IPS DF 4.7 (cell line): ENCODE data around the gene SMIM44.
"Not testable (repeated sequence)": the region's sequence is repeated elsewhere in the genome, so short reads cannot be mapped to it uniquely, and the experiment has no call there.

Experiments
- DNase-seq: peaks from one replicate; pipeline ENCODE4 v3.0.0-alpha.2; 2013; ENCODE audit warnings: low spot score; ENCODE audit errors: extremely low read depth

The SMIM44 gene

DNA sequence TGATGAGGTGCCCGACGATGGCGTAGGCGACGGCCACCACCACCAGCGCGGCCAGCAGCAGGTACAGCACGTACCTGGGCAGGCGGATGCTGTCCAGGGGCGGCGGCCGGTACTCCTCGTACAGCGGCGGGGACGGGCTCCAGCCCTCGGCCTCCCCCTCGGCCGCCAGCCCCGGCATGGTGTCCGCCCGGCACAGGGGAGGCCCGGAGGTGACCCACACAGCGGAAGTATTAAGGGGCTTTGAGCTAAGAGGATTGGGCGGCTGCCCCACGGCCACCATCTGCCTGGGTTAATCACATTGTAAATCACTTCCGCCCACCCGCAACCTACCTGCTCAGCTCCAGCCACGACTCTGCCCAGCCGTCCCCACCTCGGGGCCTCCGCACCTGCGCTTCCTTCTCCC is at the start of gene SMIM44:
SMIM44 (minus strand) TSS at position 216 of the 403 bp plus-strand sequence; CDS start at position 178, 38 bp downstream.
- no peak for DNase-seq

DNA sequence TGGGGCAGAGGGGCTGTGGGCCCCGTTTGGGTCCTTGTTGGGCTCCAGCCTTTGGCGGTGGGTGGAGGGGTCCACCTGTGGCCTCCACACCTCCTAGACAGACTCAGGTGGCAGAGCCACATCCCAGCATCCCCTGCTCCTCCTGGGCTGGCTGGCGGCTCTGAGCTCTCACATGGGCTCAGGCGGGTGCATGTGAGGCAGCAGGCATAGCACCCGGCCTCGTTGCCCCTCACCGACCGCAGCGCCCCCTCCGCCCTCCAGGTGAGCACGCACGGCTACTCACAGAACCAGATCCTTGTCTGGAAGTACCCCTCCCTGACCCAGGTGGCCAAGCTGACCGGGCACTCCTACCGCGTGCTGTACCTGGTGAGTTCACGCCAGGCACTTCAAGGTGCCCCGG is 49.8 kb upstream of the SMIM44 start:
- no peak for DNase-seq

DNA sequence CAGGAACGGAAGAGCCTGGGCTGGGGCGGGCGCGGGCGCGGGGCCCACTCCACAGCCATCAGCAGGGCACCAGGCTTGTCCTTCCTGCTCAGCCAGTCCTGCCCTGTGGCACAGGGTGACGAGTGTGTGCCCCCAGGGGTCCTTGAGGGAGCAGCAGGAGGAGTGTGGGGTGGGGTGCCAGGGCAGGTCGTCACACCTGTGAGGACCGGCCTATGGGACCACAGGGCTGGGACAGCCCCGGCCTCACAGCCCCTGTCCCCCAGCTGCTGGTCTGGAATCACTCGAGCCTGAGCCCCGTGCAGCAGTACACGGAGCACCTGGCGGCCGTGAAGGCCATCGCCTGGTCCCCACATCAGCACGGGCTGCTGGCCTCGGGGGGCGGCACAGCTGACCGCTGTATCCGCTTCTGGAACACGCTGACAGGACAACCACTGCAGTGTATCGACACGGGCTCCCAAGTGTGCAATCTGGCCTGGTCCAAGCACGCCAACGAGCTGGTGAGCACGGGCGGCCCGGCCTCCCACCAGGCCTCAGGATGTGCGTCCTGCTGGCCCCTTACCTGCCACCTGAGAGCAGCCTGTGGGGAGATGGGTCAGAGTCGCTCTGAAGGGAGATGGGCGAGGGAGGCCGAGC is 49.0 kb upstream of the SMIM44 start:
- DNase-seq, result no peak

DNA sequence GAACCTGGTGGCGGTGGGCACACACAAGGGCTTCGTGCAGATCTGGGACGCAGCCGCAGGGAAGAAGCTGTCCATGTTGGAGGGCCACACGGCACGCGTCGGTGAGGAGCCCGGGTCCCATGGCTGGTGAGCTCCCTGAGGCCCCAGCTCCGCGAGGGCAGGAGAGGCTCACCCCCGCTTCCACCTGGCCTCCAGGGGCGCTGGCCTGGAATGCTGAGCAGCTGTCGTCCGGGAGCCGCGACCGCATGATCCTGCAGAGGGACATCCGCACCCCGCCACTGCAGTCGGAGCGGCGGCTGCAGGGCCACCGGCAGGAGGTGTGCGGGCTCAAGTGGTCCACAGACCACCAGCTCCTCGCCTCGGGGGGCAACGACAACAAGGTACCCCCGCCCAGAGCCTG is 48.5 kb upstream of the SMIM44 start:
- DNase-seq, result no peak

DNA sequence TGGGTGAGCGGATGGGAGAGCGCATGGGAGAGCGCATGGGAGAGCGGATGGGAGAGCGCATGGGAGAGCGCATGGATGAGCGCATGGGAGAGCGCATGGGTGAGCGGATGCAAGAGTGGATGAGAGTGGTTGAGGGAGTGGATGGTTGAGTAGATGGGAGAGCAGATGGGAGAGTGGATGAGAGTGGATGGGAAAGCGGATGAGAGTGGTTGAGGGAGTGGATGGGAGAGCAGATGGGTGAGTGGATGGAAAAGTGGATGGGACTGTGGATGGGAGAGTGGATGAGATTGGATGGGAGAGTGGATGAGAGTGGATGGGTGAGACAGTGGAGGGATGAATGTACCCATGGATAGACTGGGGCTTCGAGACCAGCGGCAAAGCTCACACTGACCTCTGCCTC is 47.1 kb upstream of the SMIM44 start:
- no peak for DNase-seq

DNA sequence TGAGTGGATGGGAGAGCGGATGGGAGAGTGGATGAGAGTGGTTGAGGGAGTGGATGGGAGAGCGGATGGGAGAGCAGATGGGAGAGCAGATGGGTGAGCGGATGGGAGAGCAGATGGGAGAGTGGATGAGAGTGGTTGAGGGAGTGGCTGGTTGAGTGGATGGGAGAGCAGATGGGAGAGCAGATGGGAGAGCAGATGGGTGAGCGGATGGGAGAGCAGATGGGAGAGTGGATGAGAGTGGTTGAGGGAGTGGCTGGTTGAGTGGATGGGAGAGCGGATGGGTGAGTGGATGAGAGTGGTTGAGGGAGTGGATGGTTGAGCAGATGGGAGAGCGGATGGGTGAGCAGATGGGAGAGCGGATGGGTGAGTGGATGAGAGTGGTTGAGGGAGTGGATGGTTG is 46.1 kb upstream of the SMIM44 start:
- DNase-seq, result not testable (repeated sequence)

DNA sequence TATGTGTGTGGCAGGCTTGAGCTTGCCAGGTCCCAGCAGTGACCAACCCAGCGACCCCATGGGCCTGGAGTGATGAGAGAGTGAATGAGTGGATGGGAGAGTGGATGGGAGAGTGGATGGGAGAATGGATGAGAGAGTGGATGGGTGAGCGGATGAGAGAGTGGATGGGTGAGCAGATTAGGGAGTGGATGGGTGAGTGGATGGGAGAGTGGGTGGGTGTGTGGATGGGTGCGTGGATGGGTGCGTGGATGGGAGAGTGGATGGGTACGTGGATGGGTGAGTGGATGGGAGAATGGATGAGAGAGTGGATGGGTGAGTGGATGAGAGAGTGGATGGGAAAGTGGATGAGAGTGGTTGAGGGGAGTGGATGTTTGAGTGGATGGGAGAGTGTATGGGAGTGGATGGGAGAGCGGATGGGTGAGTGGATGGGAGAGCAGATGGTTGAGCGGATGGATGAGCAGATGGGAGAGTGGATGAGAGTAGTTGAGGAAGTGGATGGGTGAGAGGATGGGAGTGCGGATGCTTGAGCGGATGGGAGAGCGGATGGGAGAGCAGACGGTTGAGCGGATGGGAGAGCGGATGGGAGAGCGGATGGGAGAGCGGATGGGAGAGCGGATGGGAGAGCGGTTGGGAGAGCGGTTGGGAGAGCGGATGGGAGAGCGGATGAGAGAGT is 45.4 kb upstream of the SMIM44 start:
- no peak for DNase-seq

DNA sequence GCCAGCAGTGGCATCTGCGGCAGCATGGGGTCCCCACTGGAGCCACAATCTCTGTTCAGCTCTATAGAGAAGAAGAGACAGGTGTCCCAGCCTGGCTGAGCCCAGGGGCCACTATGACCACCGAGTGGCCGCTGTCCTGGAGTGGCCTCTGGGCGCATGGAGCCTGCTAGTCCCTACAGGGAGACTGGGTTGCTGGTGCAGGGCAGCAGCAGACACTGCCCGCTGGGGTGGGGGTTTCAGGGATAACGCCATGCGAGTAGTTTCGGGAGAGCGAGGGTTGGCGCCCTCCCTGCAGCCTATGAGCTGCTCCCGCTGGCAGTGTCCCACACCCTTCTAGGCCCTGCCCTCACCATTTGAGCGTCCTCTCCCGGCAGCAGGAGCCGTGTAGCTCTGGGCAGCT is 44.8 kb upstream of the SMIM44 start:
- DNase-seq, result no peak

DNA sequence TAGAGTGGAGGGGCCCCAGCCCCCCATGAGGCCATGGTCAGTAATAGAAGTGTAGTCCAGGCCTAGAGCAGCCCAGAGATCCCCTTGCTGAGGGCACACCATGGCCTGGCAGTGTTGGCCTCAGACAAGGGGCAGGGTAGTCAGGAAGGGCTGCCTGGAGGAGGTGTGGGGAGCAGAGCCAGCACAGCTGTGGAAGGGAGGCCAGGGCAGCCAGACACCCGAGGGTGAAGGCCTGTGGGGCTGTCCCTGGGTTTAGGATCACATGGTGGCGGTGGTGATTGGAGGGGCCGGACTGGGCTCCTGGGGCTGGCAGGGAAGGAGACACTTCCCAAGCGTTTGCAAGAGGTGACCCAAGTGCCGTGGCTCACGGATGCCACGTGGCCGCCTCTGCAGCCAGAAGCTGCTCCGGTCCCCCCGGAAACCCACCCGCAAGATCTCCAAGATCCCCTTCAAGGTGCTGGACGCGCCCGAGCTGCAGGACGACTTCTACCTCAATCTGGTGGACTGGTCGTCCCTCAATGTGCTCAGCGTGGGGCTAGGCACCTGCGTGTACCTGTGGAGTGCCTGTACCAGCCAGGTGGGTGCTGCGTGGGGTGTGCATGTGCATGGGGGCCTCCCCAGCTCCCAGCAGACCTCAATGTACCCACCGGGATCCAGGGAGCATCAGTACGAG is 44.1 kb upstream of the SMIM44 start:
- no peak for DNase-seq

DNA sequence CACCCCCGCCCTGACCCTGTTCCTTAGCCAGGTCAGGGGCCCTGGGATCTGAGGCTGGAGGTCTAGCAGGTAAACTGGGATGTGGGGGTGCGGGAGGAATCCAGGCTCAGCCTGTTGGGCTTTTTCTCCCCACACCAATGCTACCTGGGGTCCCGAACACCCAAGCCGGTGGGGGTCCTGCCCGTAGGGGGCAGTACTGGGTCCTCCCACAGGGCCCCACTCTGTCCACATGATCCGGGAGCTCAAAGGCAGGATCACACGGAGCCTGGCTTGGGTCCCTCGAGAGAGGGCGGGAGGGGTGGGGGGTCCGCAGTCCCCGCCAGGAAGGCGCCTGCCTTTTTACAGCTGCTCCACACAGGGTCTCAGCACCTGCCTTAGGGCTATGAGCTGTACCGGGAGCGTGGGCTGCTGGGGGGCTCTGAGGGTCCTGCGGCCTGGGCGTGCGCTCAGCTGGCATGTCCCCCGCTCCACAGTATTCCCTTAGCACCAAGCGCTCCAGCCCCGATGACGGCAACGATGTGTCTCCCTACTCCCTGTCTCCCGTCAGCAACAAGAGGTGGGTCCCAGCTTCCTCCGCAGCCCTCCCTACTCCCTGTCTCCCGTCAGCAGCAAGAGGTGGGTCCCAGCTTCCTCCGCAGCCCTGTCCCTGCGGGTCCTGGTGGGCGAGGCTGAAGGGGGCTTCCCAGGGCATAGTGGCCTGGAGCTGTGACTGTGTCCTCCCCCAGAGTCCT is 43.4 kb upstream of the SMIM44 start:
- DNase-seq, result no peak

DNA sequence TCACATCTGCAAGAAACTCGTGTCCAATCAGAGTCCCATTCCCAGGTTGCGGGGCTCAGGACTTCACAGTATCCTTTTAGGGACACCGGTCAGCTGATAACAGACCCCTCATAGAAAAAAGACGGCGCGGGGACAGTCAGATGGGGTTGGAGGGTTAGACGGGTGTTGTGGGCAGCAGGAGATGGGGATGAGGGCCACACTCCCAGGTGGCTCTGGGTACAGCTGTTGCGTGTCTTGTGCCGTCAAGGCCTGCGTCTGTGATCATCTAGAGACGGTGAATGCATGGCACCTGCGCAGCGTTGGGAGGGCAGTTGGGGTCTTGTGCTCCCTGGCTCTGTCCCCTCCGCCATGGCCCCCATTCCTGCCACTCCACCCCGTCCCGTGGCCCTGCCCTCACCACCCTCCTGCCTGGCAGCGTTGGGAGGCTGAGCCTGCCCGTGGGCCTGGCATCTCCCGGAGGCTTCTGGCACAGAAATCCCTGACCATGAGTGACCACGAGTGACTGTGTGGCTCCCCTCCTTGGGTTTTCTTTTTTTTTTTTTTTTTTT is 41.7 kb upstream of the SMIM44 start:
- DNase-seq, result no peak

DNA sequence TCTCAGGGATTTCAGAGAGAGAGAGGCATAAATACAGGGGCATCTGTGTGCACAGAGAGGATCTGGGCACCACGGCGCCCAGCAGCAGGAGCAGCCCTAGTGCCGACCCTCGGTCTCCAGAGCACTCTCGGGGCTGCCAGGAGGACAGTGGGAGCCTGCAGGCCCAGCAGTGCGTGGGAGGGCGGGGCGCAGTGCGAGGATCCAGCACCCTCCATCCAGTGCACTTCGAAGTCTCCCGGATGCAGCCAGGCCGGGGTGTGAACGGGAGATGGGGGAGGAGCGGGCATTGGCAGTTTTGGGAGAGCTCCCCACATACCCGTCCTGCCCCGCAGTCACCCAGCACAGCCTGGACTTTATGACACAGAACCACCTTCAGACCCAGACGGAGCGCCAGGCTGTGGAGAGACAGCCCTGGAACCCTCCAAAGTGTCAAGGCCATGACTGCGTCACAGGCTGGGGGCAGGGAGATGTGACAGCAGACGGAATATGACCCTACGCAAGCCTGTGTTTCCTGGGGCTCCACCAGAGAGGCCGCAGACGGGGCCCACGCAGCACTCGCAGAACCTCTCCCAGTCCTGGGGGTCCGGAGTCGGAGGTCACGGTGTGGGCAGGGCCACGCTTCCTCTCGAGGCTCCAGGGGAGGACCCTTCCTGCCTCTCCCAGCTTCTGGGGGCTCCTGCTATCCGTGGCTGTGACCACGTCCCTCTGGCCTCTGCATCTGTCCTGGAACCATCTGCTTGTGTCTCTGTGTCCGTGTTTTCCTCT is 41.0 kb upstream of the SMIM44 start:
- no peak for DNase-seq

DNA sequence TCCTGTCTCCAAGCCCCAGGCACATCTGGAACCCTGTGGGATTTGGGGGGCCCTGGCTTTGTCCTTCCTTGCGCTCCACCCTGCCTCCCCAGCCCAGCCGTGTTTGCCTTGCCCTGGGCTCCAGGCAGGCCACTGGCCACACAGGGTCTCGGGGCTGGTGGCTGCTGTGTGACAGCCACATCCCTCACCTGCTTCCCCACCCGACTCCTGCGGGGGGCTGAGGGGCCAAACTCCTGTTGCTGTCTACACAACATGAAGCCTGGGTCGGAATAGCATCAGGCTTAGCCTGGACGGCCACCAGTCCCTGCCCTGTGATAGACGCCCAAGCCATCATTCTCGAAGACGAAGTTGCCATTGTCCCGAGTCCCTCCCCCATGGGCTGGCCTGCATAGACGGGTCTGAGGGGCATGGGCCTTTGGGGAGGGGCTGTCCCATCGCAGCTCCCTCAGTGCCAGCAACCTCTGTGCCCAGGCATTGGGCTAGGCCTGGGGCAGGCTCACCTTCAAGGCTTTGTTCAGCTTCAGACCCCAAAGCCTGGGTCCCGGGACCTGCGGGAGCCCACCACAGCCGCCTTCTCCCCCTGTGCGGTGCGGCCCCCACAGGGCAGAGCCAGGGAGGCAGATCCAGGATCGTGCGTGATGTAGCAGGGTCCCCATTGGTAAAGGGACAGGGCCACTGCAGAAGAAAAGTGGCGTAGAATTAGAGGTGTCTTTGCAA is 40.3 kb upstream of the SMIM44 start:
- no peak for DNase-seq

DNA sequence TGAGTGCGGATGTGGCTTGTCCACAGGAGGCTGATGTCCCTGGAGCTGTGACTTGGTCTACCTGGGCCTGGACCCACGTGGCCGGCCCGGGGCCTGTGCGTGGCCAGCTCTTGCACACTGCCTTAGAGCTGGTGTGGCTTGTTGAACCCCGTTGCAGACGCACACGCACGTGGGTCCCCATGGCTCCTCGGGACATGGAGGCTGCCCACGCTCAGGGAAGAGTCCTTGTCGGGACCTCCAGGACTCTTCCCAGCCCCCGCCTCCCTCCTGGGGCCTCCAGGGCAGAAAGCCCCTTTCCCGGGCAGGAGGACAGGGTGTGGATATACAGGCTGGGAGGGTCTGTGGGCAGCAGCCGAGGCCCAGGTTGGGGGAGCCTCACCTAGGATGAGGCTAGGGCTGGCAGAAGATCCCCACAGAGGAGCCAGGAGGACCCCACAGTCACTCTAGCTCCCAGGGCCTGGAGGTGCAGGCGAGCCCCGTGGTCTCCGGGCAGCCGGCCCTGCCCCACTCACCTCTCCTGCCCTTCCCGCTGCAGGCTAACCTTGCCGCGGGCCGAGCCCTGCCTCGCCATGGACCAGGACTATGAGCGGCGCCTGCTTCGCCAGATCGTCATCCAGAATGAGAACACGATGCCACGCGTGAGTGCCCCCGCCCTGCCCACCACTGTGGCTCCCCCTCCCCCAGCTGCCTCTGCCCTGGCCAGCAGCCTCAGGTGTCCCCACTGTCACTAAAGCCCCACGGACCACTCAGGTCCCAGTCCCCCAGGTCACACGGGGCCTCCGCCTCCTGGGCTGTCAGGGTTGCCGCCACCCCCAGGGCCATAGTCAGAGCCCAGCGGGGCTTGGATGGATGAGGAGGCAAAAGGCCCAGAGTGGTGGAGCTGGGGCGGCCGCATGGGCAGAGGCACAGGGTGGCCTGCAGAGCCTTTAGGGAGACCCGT is 39.5 kb upstream of the SMIM44 start:
- DNase-seq, result no peak

DNA sequence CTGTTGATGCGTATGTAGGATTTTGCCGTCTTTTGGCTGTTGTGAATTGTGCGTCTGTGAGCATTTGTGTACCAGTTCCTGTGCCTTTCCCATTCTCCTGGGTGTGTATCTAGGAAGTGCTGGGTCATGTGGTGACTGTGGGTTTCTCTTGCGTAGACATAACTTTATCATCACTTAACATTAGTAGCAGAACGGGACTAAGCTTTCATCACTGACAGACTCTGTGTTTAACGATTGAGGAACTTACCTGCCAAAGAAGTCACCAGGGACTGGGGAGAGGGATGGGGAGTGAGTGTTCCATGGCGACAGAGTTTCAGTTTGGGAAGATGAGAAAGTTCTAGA is 37.8 kb upstream of the SMIM44 start:
- DNase-seq, result no peak

DNA sequence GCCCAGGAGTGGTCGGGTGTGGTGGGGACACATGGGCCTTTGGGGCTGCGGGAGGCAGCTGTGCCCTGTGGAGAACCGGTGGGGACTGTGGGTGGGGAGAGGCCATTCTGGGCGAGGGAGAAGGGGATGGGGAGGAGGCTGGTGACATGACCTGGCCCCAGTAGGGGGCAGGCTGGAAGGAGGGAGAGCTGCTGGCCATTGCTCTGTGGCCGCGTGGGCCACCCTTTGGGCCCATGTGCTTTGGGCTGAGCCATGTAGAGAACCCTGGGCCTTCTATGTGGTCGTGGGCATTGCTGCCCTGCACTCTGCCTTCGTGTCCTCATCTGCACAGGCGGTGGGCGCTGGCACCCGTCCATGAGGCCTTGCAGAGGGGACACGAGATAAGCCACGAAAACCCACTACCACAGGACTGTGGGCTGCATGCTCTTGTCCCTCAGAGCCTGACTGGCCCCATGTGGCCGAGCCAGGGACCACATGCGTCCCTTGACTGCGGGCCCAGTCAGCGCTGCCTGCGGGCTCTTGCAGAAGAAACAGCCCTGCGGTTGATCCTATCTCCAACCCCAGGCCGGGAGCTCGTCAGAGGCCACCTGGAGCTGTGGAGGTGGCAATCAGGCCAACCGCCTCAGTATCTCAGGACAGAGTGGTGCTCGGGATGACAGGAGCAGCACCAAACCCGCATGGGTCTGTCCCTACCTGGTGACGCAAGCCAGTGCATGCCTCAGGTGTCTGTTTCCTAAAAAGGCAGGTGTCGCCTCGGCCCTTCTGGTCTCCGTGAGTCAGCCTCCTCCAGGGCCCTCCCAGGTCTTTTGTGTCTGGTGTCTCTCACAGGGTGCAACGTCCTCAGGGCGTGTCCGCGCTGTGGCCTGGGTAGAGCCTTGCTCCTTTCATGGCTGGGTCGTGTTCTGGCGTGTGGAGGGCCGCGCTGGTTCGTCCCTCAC is 37.2 kb upstream of the SMIM44 start:
- no peak for DNase-seq

DNA sequence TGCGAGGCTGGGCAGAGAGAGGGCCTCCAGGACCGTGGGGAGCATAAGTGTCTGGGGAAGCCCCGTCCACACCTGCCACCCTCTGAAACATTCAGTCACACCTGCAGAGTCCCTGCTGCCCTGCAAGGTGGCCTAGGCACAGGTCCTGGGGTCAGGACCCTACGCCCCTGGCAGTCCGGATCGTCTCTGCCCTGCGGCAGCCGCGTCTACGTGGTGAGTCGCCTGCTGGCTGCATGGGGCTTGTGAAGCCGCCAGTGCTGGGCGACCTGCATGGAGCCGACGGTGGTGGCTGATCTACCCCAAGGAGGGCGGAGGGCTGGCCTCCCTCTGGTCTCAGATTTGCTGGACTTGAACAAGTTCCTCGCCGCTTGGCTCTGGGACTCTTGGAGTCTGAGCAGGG is 35.9 kb upstream of the SMIM44 start:
- no peak for DNase-seq

DNA sequence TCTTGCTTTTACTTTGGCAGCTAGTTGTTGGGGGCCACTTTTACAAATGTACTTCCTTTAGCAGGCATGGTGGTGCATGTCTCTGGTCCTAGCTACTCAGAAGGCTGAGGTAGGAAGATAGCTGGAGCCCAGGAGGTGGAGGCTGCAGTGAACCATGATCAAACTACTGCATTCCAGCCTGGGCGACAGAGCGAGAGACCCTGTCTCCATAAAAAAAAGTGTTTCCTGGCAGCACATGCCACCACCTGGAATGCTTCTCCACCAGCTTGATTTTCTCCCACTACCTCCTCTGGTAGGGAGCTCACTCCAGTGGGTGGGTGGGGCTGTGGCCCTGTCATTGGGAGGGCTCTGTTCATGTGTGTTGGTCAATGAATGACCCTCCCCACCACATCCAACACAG is 35.4 kb upstream of the SMIM44 start:
- DNase-seq, result no peak
